Naive thymus-derived CD4-positive, alpha-beta T cell (primary cell): ENCODE measurements around the gene SUPT20HL1. TPM values are rescaled to one million over a fixed set of nuclear protein-coding genes. Genes with fewer than 3 reads are reported as not detected.

Source experiments
- ATAC-seq: fragments of 150-1000 bp; cut with Tn5 transposase; 2 replicates; pipeline ENCODE4 v1.10.0; 2021; ENCODE audit warnings: mild to moderate bottlenecking, moderate library complexity
- CTCF ChIA-PET: fragments of 350-600 bp; sonication (Branson Sonifier 250); formaldehyde crosslinking; loops from one replicate; lab custom pipeline; 2021; ENCODE audit warnings: antibody characterized with exemption; lab: Charles Lee
- POLR2A ChIA-PET: fragments of 350-600 bp; sonication (Branson Sonifier 250); formaldehyde crosslinking; loops from one replicate; lab custom pipeline; 2021; ENCODE audit warnings: antibody characterized with exemption, inconsistent platforms; lab: Charles Lee
- DNase-seq, 9 donors: peaks; one replicate each; pipeline versions ENCODE4 v3.0.0 to v3.0.0-alpha.2; 2020 to 2022; ENCODE audit warnings: mixed read lengths in 1 of 9
- H3K27ac ChIP-seq: one replicate; pipeline ENCODE4 v1.7.0; 2013; ENCODE audit warnings: mild to moderate bottlenecking, low read depth, low read length, moderate library complexity
- H3K27me3 ChIP-seq, 2 donors: one replicate each; pipeline ENCODE4 v1.7.0; 2013; ENCODE audit warnings: low read length in 2 of 2, mild to moderate bottlenecking in 2 of 2, moderate library complexity in 2 of 2; ENCODE audit not compliant: control insufficient read depth in 2 of 2, insufficient read depth in 2 of 2
- H3K36me3 ChIP-seq, 3 experiments: 1 replicate in 2 of 3; 2 replicates in 1 of 3; pipeline ENCODE4 v1.7.0; 2013; ENCODE audit warnings: low read length in 3 of 3, mild to moderate bottlenecking in 3 of 3, moderate library complexity in 1 of 3; ENCODE audit not compliant: insufficient read depth in 3 of 3, control insufficient read depth in 2 of 3
- H3K4me1 ChIP-seq, 2 donors: one replicate each; pipeline ENCODE4 v1.7.0; 2013; ENCODE audit warnings: low read length in 2 of 2, mild to moderate bottlenecking in 2 of 2, moderate library complexity in 1 of 2; ENCODE audit not compliant: control insufficient read depth in 2 of 2, insufficient read depth in 2 of 2
- H3K4me3 ChIP-seq: 2 replicates; pipeline ENCODE4 v1.7.0; 2013; ENCODE audit warnings: mild to moderate bottlenecking, low read length
- H3K9me3 ChIP-seq, 3 experiments: 1 replicate in 2 of 3; 2 replicates in 1 of 3; pipeline ENCODE4 v1.7.0; 2013; ENCODE audit warnings: low read length in 3 of 3; ENCODE audit not compliant: control insufficient read depth in 2 of 3
- H3K27ac Mint-ChIP-seq, 9 donors: one replicate each; pipeline ENCODE4 v1.8.0; 2020 to 2022; ENCODE audit warnings: mixed read lengths in 9 of 9, mild to moderate bottlenecking in 8 of 9, moderate library complexity in 5 of 9, inconsistent platforms in 2 of 9
- H3K27me3 Mint-ChIP-seq, 5 donors: one replicate each; pipeline ENCODE4 v1.8.0; 2021 to 2022; ENCODE audit warnings: mixed read lengths in 5 of 5, mild to moderate bottlenecking in 1 of 5
- H3K36me3 Mint-ChIP-seq, 5 donors: one replicate each; pipeline ENCODE4 v1.8.0; 2020 to 2022; ENCODE audit warnings: mixed read lengths in 5 of 5, mild to moderate bottlenecking in 3 of 5, inconsistent platforms in 1 of 5
- H3K4me1 Mint-ChIP-seq, 7 donors: one replicate each; pipeline ENCODE4 v1.8.0; 2020 to 2022; ENCODE audit warnings: mixed read lengths in 7 of 7, mild to moderate bottlenecking in 3 of 7, inconsistent platforms in 1 of 7
- H3K4me3 Mint-ChIP-seq, 10 donors: one replicate each; pipeline ENCODE4 v1.8.0; 2020 to 2022; ENCODE audit warnings: mild to moderate bottlenecking in 10 of 10, mixed read lengths in 10 of 10, moderate library complexity in 6 of 10, inconsistent platforms in 2 of 10
- H3K9me3 Mint-ChIP-seq, 11 donors: one replicate each; pipeline ENCODE4 v1.8.0; 2020 to 2022; ENCODE audit warnings: mixed read lengths in 11 of 11, mild to moderate bottlenecking in 4 of 11, inconsistent platforms in 1 of 11, moderate library complexity in 1 of 11
- intact Hi-C, 2 donors: fragments of 100-400 bp; cut with micrococcal nuclease; formaldehyde crosslinking; loops; one replicate each; pipeline ENCODE4 v1.15.1; 2023
- polyA plus RNA-seq, 2 donors: library from polyadenylated mRNA; unstranded; fragments of 300-500 nt; fragmentation: Illumina TruSeq; gene quantifications; one replicate each; pipeline ENCODE4 v1.2.3, GENCODE V29; 2021
- total RNA-seq, 6 experiments: library from RNA in 5 of 6; stranded (reverse) in 5 of 6; gene quantifications; 1 replicate in 5 of 6; 2 replicates in 1 of 6; pipeline ENCODE4 v1.2.3 and lab custom pipeline; 2021 to 2026

Gene SUPT20HL1
- total and polyA plus RNA-seq, 7 experiments from 2014 or later, result not detected

GRCh38 chrX:24371391-24371972 lies 11.0 kb downstream of the SUPT20HL1 start:
- CTCF ChIA-PET, result interaction anchor here (2.3 to 2.8 kb wide), 2 partner anchors 14 to 127 kb away, joined by 7 to 17 read pairs; no protein-coding TSS in a partner anchor
- H3K27me3 ChIP-seq, result no peaks in the 10 kb centered on the region
- no peaks in the 10 kb centered on the region for H3K4me1 ChIP-seq
- Mint-ChIP-seq H3K4me3 (peak overlapping the region; percentile 8 to 82 (median 52)), H3K9me3 (no peaks in the 10 kb centered on the region), H3K36me3 (no peaks in the 10 kb centered on the region), H3K27ac (peak overlapping the region in 1 of 9 donors; percentile 83), H3K27me3 (peaks cover 0 to 4% (median 0%) of the 10 kb centered on the region in 5 donors), H3K4me1 (peaks cover 5 to 30% (median 9%) of the 10 kb centered on the region in 7 donors)
- no peaks in the 10 kb centered on the region for H3K9me3 ChIP-seq
- ATAC-seq (peak; percentile 79), DNase-seq (peak; percentile 15 to 60 (median 44))
- H3K4me3 ChIP-seq, result no peak overlapping the region
- POLR2A ChIA-PET, result no interaction called here
- intact Hi-C loops, result loop anchor here (1.0 to 5.0 kb wide), 7 partner anchors 64 to 289 kb away; no protein-coding TSS in a partner anchor
- no peak overlapping the region for H3K27ac ChIP-seq
- no peaks in the 10 kb centered on the region for H3K36me3 ChIP-seq

- DNase-seq (no peak), ATAC-seq (no peak)
- Mint-ChIP-seq H3K27me3 (peaks cover 0 to 4% (median 0%) of the 10 kb centered on the region in 5 donors), H3K9me3 (no peaks in the 10 kb centered on the region), H3K4me3 (peak overlapping the region in 3 of 10 donors; percentile 16 to 51 (median 24)), H3K36me3 (no peaks in the 10 kb centered on the region), H3K4me1 (peaks cover 5 to 27% (median 9%) of the 10 kb centered on the region in 7 donors), H3K27ac (peak overlapping the region in 1 of 9 donors; percentile 83)
- H3K27ac ChIP-seq, result no peak overlapping the region
- ChIA-PET CTCF (interaction anchor here (2.3 to 2.8 kb wide), 2 partner anchors 14 to 127 kb away, joined by 7 to 17 read pairs; no protein-coding TSS in a partner anchor), POLR2A (no interaction called here)
- no peaks in the 10 kb centered on the region for H3K4me1 ChIP-seq
- intact Hi-C loops, result loop anchor here (5.0 kb wide), 3 partner anchors 65 to 290 kb away; no protein-coding TSS in a partner anchor
- no peaks in the 10 kb centered on the region for H3K9me3 ChIP-seq
- H3K4me3 ChIP-seq, result no peak overlapping the region
- no peaks in the 10 kb centered on the region for H3K27me3 ChIP-seq
- no peaks in the 10 kb centered on the region for H3K36me3 ChIP-seq
Observed at GRCh38 chrX:24372021-24372763, 11.8 kb downstream of the SUPT20HL1 start.

DNA sequence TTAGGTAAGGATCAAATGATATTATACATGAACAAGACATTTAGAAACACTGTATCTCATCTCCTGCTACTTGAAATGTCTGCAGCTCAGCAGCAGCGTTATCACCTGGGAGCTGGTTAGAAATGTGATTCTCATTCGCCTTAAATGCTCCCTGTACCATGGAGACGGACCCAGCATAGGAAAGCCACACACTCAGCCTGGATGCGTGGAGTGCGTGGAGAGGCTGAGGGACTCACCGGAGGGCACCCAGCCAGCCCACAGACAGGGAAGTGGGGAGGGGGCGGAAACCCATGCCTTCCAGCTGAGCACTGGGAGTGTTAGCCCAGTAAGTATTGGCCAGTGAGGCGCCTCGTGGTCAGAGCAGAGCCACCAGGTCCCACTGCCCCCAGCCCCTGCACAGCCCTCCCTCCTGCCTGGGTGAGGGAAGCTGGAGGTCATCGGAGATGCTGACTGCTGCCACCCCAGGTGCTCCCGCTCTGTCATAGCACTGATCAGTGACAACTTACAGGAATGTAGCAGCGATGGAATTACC lies 15.2 kb downstream of the SUPT20HL1 start:
- ATAC-seq (no peak), DNase-seq (no peak)
- CTCF ChIA-PET, result no interaction called here
- Histone ChIP-seq H3K4me1 (no peaks in the 10 kb centered on the region), H3K4me3 (no peak overlapping the region), H3K27ac (no peak overlapping the region), H3K36me3 (no peaks in the 10 kb centered on the region), H3K9me3 (no peaks in the 10 kb centered on the region), H3K27me3 (no peaks in the 10 kb centered on the region)
- Mint-ChIP-seq H3K9me3 (no peaks in the 10 kb centered on the region), H3K27ac (no peak overlapping the region), H3K4me3 (no peak overlapping the region), H3K4me1 (peaks cover 5 to 11% (median 7%) of the 10 kb centered on the region in 7 donors), H3K36me3 (no peaks in the 10 kb centered on the region), H3K27me3 (peaks cover 0 to 4% (median 0%) of the 10 kb centered on the region in 5 donors)
- intact Hi-C loops, result no loop called here
- POLR2A ChIA-PET, result no interaction called here

DNA sequence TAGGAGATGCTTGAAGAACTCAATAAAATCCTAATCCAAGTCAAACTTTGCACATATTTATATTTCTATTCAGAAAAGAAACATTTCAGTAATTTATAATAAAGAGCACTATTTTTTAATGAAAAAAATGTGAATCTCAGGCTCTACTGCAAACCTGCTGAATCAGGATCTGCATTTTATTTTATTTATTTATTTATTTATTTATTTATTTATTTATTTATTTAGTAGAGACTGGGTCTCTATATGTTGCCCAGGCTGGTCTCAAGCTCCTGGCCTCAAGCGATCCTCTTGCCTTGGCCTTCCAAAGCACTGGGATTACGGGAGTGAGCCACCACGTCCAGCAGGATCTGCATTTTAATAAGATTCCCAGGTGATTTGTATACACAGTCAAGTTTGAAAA lies 16.0 kb downstream of the SUPT20HL1 start:
- ATAC-seq, result no peak
- no peaks in the 10 kb centered on the region for H3K36me3 ChIP-seq
- H3K4me3 ChIP-seq, result no peak overlapping the region
- Mint-ChIP-seq H3K4me1 (peaks cover under 1 to 4% (median 3%) of the 10 kb centered on the region in 7 donors), H3K27me3 (peaks cover 0 to 4% (median 0%) of the 10 kb centered on the region in 5 donors), H3K9me3 (no peaks in the 10 kb centered on the region), H3K4me3 (no peak overlapping the region), H3K36me3 (no peaks in the 10 kb centered on the region), H3K27ac (no peak overlapping the region)
- DNase-seq, result no peak
- ChIA-PET CTCF (no interaction called here), POLR2A (no interaction called here)
- intact Hi-C loops, result no loop called here
- no peaks in the 10 kb centered on the region for H3K4me1 ChIP-seq
- H3K9me3 ChIP-seq, result no peaks in the 10 kb centered on the region
- H3K27ac ChIP-seq, result no peak overlapping the region
- no peaks in the 10 kb centered on the region for H3K27me3 ChIP-seq

DNA sequence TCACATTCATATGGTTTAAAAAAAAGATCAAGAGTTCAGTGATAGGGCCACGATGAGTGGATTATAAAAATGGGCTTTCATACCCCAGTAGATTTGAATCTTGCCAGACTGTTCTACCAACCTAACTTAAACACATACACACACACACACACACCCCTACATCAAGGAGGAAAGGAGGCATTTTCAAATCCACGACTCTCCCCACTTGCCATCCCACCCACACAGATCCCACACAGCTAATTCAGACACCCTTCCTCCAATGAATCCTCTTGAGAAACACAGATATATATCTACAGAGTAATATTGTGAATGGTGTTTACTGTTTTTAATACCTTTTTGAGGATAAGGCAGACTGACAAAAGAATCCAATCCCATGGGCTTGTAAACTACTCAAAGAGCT lies 16.8 kb downstream of the SUPT20HL1 start:
- Mint-ChIP-seq H3K4me1 (no peaks in the 10 kb centered on the region), H3K36me3 (no peaks in the 10 kb centered on the region), H3K27me3 (peaks cover 0 to 4% (median 0%) of the 10 kb centered on the region in 5 donors), H3K4me3 (no peak overlapping the region), H3K27ac (no peak overlapping the region), H3K9me3 (no peaks in the 10 kb centered on the region)
- Histone ChIP-seq H3K27ac (no peak overlapping the region), H3K4me1 (no peaks in the 10 kb centered on the region), H3K9me3 (no peaks in the 10 kb centered on the region), H3K4me3 (no peak overlapping the region), H3K36me3 (no peaks in the 10 kb centered on the region), H3K27me3 (no peaks in the 10 kb centered on the region)
- ATAC-seq (no peak), DNase-seq (no peak)
- intact Hi-C loops, result no loop called here
- ChIA-PET POLR2A (interaction anchor here (0.6 kb wide), 1 partner anchor 163 kb away, joined by 3 read pairs; no protein-coding TSS in a partner anchor), CTCF (no interaction called here)

DNA sequence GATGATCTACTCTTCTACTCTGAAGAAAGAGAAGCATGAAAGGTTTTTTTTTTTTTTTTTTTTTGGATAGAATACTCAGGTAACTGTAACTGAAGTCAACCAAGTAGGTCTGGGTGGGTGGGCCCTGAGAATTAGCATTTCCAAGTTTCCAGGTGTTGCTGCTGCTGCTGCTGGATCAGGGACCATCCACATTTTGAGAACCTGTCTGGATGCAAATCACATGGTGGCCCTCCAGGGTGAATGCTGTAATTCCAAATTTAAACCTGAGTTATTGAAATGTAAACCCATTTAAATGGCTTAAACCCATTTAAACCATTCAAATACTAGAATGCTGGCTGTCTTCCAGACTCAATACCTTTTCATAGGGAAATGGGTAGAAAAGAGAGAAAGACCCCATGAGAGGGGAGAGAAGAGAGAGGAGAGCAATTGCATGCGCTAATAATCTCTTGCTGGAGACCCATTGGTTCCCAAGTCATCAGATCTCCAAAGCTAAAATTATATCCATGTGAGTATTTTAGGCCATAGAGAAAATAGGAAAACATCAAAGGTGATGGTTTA lies 17.6 kb downstream of the SUPT20HL1 start:
- Histone ChIP-seq H3K27ac (no peak overlapping the region), H3K9me3 (no peaks in the 10 kb centered on the region), H3K4me3 (no peak overlapping the region), H3K27me3 (no peaks in the 10 kb centered on the region), H3K4me1 (no peaks in the 10 kb centered on the region), H3K36me3 (no peaks in the 10 kb centered on the region)
- H3K36me3 Mint-ChIP-seq, result no peaks in the 10 kb centered on the region
- ChIA-PET CTCF (no interaction called here), POLR2A (interaction anchor here (0.6 kb wide), 1 partner anchor 162 kb away, joined by 3 read pairs; no protein-coding TSS in a partner anchor)
- no peaks in the 10 kb centered on the region for H3K4me1 Mint-ChIP-seq
- H3K9me3 Mint-ChIP-seq, result no peaks in the 10 kb centered on the region
- DNase-seq (no peak), ATAC-seq (no peak)
- intact Hi-C loops, result no loop called here
- peaks cover 0 to 4% (median 0%) of the 10 kb centered on the region in 5 donors for H3K27me3 Mint-ChIP-seq
- no peak overlapping the region for H3K4me3 Mint-ChIP-seq
- no peak overlapping the region for H3K27ac Mint-ChIP-seq
